GM08714 (cell line): ENCODE measurements around the gene SPAG9.

ENCODE experiments used
- H3K4me3 ChIP-seq: fragments of 200-500 bp; sonication (Bioruptor generic); 2 replicates; pipeline ENCODE4 v1.5.1; 2014; ENCODE audit warnings: mild to moderate bottlenecking, low read length, inconsistent platforms
- ZNF274 ChIP-seq: IDR thresholded peaks from 2 replicates; pipeline ENCODE4 v1.6.1; 2012; ENCODE audit warnings: mild to moderate bottlenecking, low read depth, low read length

SPAG9 gene

DNA sequence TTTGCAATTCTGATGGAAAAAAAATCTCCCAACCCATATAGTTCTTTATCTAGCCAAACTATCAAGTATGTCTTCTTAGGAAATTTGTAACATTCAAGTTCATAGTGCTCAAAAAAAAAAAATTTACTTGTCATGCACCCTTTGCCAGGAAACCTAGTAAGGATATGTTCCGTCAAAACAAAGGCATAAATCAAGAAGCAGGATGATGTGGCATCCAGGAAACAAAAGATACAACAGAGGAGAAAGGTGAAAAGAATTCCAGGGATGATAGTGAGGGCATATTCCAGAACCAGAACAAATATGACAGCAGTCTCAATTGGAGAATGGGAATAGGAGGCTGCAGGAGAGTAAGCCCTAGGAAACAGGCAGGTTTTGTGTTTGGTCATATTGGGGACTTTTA lies 104.6 kb downstream of the SPAG9 start:
- TF ChIP-seq ZNF274 = no peak

DNA sequence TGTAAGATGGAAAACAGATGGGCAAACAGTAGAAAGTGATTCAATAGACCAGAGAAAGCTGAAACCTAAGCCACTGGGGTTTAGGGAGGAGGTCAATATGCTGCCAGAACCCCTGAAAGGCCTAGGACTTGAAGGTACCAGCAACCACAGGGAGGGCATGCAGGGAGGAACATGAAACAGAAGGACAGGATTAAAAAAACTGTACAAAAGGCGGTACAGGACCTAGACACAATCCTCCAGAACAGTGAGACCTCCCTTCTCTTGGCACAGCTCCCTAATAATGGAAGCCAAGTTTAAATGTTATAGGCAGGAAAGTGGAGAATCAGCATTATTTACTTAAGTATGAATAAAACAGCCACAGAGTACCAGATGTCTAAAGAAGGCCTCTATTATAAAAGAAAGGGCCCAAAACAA lies 105.5 kb downstream of the SPAG9 start:
- TF ChIP-seq ZNF274 = no peak

More for the DNA sequence above, 104.6 kb downstream of the SPAG9 start:
- H3K4me3 ChIP-seq = no peak overlapping the region

DNA sequence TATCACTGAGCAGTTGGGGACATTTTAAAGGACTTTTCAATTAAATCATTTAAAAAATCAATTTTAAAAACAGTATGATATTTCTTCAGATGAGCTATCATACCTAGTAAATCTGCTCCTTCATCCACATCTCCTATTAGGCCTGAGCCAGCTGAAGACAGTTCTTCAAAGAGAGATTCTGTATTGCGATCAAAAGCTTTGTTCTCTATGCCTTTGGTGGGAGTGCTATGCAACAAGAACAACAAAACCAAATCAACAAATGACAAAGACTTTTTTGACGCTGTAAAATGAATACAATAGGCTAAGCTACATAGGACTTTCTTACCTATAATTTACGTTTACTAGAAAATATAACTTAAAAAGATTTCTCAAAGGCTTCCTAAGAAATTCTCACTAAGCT lies 106.5 kb downstream of the SPAG9 start:
- H3K4me3 ChIP-seq = no peak overlapping the region

More for the DNA sequence above, 105.5 kb downstream of the SPAG9 start:
- no peak overlapping the region for H3K4me3 ChIP-seq

DNA sequence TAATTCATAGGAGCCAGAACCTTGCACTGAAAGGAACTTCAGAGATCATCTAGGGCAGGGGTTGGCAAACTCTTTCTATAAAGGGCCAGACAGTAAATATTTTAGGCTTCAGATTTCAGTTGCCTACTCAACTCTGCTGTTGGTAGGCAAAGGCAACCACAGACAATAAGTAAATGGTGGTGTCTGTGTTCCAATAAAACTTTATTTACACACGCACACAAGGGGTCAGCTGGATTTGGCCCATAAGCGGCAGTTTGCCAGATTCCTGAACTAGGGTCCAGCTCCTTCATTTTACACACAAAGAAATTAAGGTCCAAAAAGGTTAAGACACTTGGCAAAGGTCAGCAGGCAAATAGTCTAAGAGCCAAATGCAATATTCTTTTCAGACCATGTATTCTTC lies 107.3 kb downstream of the SPAG9 start:
- TF ChIP-seq ZNF274 = no peak
- H3K4me3 ChIP-seq = no peak overlapping the region

More for the DNA sequence above, 106.5 kb downstream of the SPAG9 start:
- TF ChIP-seq ZNF274 = no peak

DNA sequence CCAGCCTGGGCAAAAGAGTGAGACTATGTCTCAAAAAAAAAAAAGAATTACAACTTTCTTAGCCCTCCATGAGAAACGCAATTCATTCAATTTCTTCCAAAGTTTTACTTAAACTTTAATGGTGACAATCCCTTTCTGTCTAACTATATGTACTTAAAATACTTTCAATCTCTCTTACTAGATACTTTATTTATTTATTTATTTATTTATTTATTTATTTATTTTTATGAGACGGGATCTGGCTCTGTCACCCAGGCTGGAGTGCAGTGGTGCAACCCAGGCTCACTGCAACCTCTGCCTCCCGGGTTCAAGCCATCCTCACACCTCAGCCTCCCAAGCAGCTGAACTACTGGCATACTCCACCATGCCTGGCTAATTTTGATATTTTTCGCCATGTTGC lies 108.1 kb downstream of the SPAG9 start:
- no peak overlapping the region for H3K4me3 ChIP-seq
- no peak for TF ChIP-seq ZNF274

DNA sequence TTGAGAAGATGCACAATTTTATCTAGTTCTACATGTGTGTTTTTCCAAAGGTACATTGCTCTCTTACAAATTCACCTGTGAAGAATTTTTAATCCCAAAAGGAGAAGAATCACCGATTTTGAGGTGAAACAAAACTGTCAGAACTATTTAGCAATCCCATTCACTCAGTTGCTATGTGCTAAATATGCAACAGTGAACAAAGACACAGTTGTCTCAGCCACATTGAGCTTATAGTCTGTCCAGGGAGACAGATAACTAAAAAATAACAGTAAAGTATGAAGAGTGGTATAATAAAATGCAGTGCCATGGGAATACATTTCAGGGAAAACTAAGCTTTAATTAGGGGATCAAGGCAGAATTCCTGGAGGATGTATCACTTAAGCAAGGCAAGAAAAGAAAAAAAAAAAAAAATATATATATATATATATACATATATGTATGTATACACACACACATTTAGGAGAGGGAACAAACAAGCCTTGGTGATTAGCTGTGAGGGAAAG lies 110.4 kb downstream of the SPAG9 start:
- no peak overlapping the region for H3K4me3 ChIP-seq
- TF ChIP-seq ZNF274 = no peak

DNA sequence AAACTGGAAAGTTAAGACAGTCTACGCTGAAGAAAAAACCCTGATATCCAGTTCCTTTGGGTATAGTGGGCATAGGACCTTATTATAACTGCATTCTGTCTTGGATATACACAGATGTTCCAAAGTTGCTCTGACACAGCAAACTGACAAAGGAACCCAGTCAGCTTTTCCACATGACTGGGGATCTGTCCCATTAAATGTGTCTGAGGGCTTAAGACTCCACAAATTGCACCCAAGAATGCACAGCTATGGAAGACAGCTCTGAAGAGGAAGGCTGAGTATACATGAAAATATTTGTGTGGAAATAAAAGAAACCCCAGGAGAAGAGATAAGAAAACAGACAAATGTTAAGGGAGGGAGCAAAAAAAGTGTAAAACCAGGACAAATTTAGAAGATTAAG lies 114.1 kb downstream of the SPAG9 start:
- TF ChIP-seq ZNF274 = no peak
- H3K4me3 ChIP-seq = no peak overlapping the region

DNA sequence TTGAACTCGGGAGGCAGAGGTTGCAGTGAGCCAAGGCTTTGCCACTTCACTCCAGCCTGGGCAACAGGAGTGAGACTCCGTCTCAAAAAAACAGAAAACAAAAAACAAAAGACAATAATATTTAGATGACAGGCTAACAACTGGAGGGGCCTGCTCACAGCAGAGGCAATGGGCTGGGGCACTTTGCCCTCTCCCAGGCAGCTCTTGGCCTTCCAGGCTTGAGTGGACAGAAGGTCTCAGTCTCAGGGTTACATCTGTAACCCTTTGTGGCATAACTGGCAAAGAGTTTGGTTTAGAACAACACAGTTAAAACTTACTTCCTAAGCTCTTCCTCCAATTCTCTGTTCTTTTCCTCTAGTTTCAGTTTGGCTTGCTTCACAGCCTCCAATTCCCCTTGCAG lies 114.9 kb downstream of the SPAG9 start:
- no peak for TF ChIP-seq ZNF274
- H3K4me3 ChIP-seq = no peak overlapping the region

DNA sequence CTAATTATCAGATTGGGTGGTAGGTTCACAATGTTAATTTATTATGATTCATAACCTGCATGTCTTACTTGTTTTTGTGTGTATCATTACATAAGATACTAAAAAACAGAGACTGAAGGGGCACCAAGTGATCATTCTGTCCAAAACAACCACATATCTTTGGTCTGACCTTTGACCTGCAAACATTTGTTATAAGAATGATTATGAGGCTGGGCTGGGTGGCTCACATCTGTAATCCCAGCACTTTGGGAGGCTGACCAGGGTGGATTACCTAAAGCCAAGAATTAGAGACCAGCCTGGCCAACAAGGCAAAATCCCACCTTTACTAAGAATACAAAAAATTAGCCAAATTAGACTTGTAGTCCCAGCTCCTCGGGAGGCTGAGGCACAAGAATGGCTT lies 116.4 kb downstream of the SPAG9 start:
- H3K4me3 ChIP-seq = no peak overlapping the region
- no peak for TF ChIP-seq ZNF274

DNA sequence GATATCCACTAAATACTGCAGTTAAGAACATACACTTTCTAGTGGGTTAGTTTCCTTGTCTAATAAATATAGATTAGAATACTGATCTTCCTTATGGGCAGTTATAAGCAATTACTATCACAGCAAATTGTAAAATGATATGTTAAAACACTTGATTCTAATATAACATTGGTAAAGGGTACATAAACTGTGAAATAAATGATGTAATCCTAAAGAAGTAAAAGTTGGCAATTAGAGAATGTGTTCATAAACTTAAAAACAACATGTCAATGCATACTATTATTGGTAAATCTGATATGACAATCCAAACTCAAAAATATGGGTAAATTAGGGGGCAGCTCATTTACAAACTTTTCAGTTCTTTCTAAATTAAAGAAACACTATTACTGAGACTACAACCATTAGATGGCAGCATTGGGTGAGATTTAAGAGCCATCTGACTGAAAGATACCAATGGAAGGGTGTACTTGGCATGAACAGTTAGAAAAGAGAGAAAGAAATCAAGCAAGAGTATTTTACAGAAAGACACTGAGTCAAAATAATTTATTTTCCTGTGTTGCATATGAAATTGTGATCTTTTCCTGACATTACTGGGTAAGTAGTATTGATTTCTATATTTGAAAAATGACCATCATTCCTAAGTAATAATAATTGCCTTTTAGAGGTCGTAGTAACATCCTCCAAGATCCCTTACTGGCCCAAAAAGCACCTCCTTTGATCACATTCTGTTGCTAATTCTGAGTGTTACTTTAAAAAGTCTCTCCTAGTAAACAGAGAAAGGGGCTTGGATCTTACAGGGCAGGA lies 119.6 kb downstream of the SPAG9 start:
- H3K4me3 ChIP-seq = no peak overlapping the region
- TF ChIP-seq ZNF274 = no peak

DNA sequence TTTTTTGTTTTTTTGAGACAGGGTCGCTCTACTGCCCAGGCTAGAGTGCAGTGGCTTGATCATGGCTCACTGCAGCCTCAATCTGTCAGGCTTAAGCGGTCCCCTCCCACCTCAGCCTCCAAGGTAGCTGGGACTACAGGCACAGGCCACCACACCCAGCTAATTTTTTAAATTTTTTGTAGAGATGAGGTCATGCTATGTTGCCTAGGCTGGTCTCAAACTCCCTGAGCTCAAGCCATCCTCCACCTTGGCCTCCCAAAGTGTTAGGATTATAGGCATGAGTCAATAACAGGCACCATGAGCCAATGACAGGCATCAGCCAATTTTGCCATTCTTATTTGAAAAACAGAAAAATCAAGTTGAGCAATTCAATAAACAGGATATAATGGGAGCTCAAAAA lies 125.0 kb downstream of the SPAG9 start:
- no peak for TF ChIP-seq ZNF274
- no peak overlapping the region for H3K4me3 ChIP-seq

DNA sequence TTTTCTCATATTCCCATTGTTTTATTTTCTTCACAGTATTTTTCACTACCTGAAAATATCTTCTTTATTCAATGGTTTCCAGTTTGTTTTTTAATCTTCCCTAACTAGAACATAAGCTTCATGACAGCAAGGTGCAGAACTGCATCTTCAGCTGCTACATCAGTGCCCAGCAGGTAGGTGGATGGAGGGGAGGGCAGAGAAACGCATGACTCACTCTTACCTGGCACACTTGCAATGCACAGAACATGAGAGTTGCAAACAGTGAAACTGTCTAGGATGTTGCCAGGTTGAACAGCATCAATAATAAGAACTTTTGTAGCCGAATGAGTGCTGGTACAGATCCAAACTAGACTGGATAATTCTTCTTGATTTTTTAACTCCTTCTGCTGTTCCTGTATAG lies 127.1 kb downstream of the SPAG9 start:
- no peak for TF ChIP-seq ZNF274
- no peak overlapping the region for H3K4me3 ChIP-seq

DNA sequence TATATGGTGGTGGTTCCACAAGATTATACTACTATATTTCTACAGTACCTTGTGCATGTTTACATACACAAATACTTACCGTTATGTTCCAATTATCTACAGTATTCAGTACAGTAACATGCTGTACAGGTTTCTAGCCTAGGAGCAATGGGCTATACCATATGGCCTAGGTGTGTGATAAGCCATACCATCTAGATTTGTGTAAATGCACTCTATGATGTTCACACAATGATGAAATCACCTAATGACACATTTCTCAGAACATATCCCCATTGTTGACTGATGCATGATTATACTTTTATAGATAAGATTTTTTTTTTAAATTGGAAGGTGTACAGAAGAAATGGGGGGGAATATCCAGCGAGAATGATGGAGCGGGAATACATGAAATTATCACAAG lies 131.5 kb downstream of the SPAG9 start:
- TF ChIP-seq ZNF274 = no peak

DNA sequence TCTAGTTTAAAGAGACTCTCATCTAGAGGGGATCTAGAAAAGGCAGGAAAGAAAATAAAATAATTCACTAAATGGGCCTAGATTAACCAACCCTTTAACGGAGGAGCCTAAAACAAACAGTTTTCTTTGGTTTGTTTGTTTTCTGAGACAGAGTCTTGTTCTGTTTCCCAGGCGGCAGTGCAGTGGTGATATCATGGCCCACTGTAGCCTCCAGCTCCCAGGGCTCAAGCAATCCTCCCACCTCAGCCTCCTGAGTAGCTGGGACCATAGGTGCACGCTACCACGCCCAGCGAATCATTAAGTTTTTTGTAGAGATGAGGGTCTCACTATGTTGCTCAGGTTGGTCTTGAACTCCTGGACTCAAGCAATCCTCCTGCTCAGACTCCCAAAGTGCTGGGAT lies 132.2 kb downstream of the SPAG9 start:
- TF ChIP-seq ZNF274 = no peak
- no peak overlapping the region for H3K4me3 ChIP-seq

More for the DNA sequence above, 131.5 kb downstream of the SPAG9 start:
- no peak overlapping the region for H3K4me3 ChIP-seq

DNA sequence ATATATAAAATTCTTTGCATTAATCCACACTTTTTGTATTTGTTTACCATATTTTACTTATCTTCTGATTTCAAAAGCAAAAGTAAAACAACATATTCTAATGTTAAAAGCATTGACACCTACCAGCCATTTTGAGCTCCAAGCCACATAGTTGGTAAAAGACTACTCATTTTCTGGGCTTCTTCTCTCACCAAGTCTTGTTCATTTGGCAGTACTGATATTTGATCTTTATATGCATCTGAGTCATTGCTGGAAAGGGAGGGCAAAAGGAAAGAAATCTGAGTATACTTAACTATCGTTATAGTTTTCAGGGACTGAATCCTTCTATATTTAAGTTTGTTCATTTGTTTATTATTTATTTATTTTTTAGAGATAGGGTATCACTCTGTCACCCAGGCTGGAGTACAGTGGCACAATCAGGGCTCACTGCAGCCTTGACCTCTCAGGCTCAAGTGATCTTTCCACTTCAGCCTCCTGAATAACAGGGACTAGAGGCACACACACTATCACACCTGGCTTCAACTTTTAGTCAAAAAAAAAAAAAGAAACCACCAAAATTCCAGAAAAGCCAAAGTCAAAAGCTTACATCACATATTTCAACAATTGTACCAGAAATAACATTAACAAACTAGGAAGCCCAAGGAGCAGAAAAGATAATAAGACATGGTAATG lies 133.5 kb downstream of the SPAG9 start:
- TF ChIP-seq ZNF274 = no peak
- H3K4me3 ChIP-seq = no peak overlapping the region
